Activated T-helper 1 cell treated with anti-CD3 and anti-CD28 coated beads, Interleukin-2, amount 50 U/mL, for 16 hours (primary cell): ENCODE data around the gene FGF7.
"Not testable (repeated sequence)": the region's sequence is repeated elsewhere in the genome, so short reads cannot be mapped to it uniquely, and the experiment has no call there.

ENCODE experiments used
- DNase-seq, 2 donors: peaks; one replicate each; pipeline ENCODE4 v3.0.0-alpha.2; 2020; ENCODE audit warnings: low read depth in 1 of 2, low spot score in 1 of 2

Gene FGF7

DNA sequence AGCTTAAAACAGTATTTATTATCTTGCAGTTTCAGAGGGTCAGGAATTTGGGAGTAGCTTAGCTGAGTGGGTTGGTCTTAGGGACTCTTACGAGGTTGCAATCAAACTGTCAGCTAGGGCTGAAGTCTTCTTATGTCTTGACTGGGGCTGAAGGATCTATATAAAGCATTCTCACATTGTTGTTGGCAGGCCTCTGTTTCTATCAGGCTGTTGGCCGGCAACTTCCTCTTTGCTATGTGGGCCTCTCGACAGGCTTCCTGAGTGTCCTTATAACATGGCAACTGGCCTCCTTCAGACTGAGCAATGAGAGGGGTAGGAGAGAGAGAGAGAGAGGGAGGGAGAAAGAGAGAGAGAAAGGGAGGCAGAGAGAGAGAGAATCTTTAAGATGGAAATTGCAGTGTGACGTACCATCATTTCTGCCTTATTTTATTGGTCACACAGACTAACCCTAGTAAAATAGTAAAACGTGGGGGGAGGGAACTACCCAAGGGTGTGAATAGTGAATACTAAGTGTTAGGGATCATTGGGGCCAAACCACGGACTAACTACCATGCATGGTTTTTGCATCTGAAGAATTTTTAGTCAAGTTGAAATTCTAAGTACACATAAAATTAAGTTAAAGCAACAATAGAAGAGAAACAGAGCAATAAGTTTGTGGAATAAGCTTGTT lies 16.1 kb downstream of the FGF7 start:
- no peak for DNase-seq

DNA sequence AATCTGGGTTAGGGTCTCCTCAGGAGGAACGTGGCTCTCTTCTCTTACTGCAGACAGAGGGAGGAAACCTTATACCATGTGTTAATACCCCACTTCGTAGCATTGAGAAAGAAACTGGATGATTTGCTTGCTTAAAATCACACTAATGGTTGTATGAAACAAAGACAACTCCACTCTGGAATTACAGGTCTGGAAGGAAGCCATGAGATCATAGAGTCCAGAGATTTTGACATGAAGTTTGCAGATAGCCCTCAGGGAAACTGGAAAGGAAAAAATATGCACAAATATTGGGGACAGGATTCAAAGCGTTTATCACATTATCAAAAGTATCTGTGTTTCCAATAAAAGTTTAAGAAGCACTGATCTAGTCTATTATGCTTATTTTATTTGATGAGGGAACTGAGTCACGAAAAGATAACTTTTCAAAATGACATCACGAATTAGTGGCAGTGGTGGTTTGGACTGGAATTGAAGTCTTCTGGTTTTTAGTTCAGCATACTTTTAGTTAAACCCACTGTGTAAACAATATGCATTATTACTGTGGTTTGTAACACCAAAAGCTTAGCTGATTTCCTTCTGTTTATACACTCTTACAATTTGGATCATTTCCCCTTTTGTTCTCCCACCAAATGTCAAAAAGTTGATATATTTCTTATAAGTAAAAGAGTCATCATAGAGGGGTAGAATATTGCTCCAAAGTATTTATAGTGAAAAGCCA lies 16.8 kb downstream of the FGF7 start:
- no peak for DNase-seq

DNA sequence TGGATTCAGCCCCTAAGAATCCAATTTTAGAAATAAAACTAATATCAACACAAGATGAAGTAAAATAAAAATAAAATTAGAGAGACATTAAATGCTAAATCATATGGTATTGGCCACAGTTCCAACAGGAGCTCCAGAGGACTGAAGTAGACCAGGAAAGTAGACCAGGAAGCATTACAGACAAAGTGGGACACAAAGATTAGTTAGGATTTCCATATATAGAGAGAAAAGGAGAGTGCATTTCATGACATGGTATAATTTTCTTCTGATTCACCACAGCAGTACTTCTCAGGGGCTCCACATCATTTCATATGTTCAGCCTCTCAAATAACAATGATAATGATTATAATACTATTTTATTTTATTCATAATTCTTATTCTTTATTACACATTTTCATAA lies 18.3 kb downstream of the FGF7 start:
- DNase-seq, result no peak

DNA sequence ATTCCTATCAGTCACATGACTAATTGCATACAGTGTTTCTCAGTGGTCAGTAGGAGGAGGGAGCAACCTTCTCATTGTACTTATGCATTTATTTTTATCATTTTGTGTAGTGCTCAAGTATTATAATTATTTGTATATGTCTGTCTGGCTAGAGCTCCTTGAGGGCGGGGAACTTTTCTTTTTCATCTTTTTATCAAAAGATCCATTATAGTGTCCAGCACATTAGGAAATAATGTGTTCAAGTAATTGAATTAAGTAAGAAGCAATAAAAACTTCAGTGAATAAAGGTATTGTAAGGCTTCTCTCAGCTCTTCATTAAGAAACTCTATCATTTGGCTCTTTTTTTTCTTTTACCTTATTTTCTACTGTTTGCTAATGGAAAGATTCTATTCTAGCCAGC lies 18.8 kb downstream of the FGF7 start:
- DNase-seq, result no peak

DNA sequence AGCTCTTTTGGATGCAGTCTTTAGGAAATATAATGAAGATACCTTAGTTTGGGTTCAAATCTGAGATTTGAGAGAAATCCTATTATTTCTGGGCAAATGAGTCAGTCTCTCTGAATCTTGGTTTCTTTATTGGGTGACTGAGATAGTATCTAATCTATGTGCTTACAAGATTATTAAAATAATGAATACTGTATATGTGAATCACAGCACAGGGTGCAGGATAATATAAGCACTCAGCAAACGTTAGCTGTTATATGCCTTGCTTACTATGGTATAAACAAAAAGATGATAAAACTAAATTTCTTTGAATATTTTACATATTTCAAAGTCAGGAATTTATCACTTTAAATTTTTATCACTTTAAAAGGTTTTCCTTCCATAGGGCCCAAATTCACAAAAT lies 29.6 kb downstream of the FGF7 start:
- no peak for DNase-seq

DNA sequence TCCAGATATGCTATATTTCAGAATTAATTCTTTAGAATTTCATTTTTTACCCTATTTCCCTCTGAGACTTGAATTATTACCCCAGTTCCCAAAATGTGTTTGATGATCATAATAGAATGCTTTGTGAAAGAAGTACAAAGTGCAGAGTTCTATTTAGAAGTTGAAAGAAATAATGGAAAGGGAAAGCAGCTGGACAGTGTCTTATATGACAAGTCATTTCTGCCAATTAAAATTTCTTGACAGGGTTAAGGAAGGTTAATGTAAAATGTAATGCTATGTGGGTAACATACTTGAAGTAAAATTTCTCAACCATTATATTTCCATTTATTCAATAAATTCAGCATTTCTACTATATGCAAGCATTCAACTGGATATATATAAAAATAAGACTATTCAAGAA lies 33.1 kb downstream of the FGF7 start:
- no peak for DNase-seq

DNA sequence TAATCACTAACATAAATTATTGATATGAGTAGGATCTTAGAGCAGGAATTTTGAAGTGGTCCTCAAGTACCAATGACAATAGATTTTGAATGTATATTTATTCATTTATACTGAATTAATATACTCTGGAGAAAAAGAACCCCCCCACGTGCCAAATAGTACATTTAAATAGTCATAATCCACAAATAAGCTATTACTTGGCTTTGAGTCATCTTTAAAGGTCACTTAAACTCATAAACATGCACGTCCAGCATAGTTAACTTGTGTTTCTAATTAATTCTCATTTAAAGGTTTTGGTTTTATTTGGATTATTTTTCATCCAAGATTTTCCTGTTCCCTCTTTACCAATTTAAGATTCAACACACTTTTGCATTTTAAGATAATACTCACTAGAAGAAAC lies 35.1 kb downstream of the FGF7 start:
- no peak for DNase-seq

DNA sequence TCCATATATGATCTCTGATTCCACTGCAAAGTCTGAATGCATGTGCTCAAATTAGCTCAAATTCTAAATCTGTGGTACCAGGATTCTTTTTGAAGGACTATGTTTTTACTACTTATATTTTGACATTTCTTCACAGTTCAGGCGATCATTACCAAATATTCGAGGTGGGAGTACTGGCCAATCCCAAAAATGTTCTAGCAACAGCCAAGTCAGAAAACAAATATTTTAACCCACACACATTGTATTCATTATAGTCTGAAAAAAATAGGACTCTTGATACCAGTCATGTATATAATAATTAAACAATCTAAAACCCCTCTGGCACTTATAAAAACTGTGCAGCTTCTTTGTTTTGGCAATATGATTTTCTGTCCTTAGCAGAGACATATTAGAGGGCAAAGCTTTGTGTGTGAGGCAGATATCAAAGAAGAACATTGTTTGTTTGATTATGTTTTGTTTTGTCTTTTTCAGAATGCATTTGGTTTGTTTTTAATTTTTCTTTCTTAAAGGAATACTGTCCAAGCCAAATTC lies 37.4 kb downstream of the FGF7 start:
- no peak for DNase-seq

DNA sequence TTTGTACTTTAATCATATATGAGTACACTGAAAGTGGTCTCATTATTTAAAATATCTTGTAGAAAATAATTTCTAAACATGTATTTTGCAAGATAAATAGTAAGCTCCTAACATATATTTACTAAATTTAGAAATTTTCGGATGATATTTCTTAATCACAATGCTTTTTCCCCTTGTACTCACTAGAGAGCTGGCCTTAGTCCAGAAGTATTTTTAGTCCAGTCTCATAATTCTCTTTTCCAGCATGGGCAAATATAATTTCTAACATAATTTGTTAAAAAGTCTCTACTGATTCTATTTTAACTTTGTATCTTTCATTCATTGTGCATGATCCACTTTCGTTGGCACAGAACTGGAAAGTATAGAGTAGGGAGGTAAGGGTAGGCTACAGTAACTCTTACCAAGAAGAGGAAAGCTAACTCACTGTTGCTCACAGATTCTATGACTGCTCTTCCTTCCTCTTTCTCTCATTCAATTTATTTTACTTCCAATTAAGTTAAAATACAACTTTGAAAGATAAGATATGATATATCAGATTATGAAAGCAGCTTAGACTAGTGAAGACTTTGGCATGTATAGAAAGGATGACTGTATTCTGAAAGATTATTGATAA lies 39.3 kb downstream of the FGF7 start:
- no peak for DNase-seq

DNA sequence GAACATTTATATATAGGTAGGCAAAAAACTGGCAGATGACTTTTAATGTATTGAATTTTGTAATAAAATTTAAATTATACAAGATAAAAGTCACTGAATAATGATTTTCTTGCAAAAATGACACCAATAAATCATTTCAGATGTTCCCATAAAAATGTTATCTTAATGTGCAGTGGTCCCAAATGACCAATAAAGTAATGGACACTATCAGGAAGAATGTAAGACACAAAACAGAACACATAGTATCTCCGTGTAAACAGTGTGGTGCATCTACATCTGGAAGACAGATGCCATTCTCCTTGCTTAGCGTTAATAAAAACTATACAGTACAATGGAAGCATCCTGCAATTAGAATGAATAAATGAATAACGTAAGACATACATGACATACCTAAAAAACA lies 41.5 kb downstream of the FGF7 start:
- DNase-seq, result no peak

DNA sequence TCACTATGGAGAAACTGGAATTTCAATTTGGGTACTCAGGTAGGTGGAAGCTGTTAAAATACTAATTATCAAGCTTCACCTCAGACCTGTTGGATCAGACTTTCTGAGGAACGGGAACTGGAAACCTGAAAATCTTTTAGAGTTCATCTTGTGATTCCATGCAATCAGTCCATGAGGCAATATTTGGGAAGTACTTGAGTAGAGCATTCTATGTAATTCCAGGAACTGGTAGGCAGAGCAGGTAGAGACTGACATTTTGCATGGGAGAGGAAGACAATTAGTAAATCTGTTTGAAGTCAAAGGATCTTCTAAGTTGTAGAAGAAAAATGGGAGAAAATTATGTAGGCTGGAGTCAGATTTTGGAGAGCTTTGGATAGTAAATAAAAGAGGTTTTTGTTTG lies 43.1 kb downstream of the FGF7 start:
- DNase-seq, result no peak

DNA sequence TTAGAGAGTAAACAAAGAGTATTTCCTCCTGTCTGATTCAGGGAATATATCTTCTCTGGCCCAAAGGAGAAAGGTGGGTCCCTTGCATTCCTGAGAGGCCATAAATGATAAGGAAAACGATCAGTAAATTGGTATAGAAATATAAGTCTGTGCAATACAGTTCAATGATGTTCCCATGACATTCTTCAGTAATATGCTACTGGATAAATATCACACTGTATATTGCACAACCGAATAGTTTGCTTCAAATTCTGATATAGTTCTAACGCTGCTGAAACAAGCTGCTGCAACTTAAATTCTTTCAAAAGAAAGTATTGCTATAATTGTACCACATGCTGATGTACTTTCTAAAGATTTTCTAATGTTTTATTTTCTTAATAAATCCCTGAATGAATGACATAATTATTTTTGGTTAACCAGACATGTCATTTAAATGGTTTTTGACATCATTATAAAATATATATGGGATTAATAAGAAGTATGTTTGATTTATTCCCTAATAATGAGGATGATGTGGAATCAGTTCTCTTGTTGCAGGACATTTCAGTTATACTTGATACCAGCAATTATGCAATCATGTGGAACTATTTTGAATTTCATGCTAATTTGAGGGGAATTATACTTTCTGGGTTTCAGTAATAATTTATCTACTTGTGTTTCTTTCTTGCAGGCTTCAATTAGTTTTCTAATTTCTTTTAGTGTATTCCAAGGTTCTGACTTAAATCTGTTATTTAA lies 44.9 kb downstream of the FGF7 start:
- no peak for DNase-seq

DNA sequence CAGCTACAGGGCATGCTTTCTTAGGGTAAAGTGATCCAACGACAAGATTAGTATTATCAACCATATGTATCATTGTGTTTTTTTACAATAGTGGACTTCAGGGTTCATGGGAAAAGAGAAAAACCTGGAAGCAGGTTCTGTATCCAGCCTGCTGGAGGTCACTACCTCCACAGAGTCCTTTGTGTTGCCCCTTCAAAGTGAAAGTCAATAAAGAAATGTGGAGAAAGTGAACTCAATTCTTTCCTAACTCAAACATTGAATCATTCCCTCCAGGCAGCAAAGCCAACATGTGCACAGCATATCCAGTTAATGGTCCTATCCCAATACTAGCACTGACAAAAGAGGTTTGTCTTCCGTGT lies 45.4 kb downstream of the FGF7 start:
- no peak for DNase-seq

DNA sequence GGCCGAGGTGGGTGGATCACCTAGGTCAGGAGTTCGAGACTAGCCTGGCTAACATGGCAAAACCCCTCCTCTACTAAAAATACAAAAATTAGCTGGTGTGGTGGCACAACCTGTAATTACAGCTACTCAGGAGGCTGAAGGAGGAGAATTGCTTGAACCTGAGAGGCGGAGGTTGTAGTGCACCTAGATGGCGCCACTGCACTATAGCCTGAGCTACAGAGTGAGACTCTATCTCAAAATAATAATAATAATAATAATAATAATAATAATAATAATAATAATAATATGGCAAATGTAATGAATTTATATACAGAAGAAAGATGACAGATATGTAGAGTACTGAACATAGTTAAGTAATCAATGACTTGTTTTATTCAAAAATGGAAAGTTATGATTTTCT lies 48.2 kb downstream of the FGF7 start:
- DNase-seq, result not testable (repeated sequence)

DNA sequence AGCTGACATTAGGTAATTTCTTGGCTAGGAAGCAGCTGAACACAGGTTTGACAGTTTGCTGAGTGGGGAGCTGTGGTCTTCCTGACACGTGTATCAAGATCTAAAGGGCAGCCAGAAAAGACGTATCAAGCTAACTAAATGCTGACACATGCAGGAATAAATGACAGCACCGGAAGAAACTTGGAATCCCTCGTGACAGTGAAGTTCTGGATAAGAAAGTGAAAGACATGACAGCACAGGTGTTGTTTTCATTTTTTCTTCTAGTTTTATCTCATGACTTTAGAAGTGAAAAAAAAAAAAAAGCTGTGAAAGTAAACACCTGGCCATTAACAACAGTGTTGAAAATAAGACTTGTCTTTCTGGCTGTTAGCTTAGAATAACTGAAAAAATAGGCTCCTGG lies 48.7 kb downstream of the FGF7 start:
- DNase-seq, result no peak

DNA sequence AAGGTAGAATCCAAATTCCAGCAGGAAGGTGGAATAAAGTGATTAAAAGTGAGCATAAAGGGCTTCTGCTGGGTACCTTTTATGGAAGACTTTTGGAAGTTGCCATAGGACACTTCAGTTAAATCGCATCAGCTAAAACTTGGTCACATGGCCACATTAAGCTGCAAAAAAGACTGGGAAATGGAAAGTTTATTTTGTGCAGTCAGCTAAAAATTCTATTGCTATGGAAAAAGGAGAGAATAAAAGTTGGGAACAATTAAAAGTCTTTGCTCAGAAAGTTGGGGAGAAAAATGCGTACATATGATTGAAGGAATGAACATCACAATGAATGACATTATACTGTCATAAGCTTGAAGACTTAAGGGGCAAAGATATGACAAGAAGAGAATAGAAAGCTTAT lies 49.3 kb downstream of the FGF7 start:
- no peak for DNase-seq

DNA sequence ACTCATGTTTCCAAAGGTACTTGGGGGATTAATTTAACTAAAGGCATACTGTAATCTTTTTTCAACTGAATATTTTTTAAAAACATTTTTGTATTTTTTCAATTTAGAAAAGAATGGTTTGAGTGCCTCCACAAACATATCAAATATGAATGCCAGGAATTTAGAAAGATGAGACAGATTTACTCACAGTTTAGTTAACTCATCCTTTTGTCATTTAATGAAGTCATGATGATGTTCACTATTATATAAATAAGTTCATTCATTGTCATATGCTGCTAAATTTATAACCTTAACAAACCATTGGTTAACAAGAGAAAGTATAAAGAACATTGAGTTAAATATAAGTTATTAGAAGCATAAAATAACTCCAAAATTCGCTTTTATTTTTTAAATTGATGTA lies 50.0 kb downstream of the FGF7 start:
- DNase-seq, result no peak

DNA sequence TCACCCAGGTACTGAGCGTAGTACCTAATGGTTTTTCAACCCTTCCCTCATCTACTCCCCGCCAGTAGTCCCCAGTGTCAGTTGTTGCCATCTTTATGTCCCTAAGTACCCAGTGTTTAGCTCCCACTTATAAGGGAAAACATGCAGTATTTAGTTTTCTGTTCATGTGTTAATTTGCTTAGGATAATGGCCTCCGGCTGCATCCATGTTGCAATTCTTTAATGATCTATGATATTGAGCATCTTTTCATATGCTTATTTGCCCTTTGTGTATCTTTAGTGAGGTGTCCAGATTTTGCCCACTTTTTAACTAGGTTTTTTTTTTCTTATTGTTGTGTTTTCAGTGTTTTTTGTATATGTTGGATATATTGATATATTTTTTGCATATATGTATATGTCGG lies 55.0 kb downstream of the FGF7 start:
- DNase-seq, result not testable (repeated sequence)

DNA sequence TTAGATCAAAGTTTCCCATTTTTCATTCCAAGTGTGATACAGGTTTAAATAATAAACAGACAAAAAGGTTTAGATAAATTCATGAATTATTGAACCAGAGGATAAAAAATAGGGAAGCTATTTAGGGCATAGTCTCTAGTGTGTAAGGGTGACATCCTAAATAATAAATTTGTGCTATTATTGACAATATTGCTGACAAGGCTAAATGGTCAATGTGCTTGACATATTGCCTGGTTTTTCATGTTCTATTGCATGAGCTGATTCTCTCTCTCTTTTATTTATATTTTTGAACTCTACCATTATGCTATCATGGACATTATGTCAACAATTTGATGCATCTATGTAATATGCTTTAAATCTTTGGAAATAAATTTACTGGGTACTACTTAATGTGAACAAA lies 55.9 kb downstream of the FGF7 start:
- DNase-seq, result not testable (repeated sequence)

DNA sequence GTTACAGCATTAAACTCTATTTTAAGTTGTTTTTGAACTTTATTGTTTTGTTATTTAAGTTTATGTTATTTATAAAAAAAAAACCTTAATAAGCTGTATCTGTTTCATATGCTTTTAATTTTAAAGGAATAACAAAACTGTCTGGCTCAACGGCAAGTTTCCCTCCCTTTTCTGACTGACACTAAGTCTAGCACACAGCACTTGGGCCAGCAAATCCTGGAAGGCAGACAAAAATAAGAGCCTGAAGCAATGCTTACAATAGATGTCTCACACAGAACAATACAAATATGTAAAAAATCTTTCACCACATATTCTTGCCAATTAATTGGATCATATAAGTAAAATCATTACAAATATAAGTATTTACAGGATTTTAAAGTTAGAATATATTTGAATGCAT lies 62.4 kb downstream of the FGF7 start:
- not testable (repeated sequence) for DNase-seq

DNA sequence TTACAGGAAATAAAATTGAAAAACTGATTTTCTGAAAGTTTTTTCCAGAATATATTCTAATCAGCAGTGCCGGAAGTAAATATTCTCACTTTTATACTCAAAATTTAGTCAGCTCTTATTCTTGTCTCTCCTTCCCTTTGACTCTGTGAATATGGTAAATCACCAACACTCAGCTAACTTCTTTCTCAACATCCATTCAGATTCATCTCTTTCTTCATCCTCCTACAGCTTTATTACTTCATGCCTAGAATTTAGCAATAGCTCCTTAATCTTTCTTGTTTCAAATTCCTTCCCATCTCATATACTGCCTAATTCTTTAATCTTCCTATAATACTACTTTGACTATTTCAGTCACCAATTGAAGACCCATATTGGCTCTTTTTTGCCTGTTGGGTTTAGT lies 67.9 kb downstream of the FGF7 start:
- DNase-seq, result no peak

DNA sequence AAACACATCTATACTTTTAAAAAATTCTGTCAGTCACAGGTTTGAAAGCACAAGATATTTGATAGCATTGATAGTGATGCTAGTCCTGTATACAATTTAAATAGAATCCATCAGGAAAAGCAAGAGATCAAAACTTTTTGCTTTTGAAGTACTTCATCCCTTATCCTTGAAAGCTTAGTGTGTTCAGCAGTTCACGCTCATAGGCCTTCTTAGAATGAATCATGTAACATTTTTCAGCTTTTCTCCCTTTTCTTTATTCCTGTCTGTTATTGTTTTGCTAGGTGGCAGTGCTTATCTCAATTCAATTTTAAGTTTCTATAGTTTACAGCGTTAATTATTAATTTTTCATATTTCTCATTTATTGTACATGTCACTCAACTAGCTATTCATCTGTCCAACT lies 69.1 kb downstream of the FGF7 start:
- no peak for DNase-seq
